ENCODE results near the gene TRPC1.

- TF ChIP-seq CTCF (IDR thresholded peaks at IDR 0.05): no peak
- no peak for TF ChIP-seq POLR2AphosphoS5 (IDR thresholded peaks at IDR 0.05)
Measured at GRCh38 chr3:142705198-142705597, 18.6 kb upstream of the TRPC1 start.
